GM21360 (cell line): ENCODE measurements around the gene CELF4.

Experiments
- ATAC-seq: cut with Tn5 transposase; IDR thresholded peaks from one replicate; pipeline ENCODE4 v1.9.1; 2021; ENCODE audit warnings: mild to moderate bottlenecking, moderate library complexity; ENCODE audit not compliant: unreplicated experiment

The CELF4 gene

GRCh38 chr18:37247497-37248161 is 318.0 kb downstream of the CELF4 start:
- no peak for ATAC-seq

- no peak for ATAC-seq
Observed at GRCh38 chr18:37246779-37247340, 318.7 kb downstream of the CELF4 start.

GRCh38 chr18:37244618-37245017 is 321.0 kb downstream of the CELF4 start:
- ATAC-seq, result no peak

- ATAC-seq, result no peak
Observed at GRCh38 chr18:37243741-37244140, 321.9 kb downstream of the CELF4 start.

- ATAC-seq, result no peak
Observed at GRCh38 chr18:37242826-37243560, 322.6 kb downstream of the CELF4 start.

GRCh38 chr18:37242091-37242490 is 323.5 kb downstream of the CELF4 start:
- no peak for ATAC-seq

GRCh38 chr18:37238282-37239108 is 327.1 kb downstream of the CELF4 start:
- ATAC-seq, result no peak

- ATAC-seq, result no peak
Observed at GRCh38 chr18:37235583-37235982, 330.0 kb downstream of the CELF4 start.

- ATAC-seq, result no peak
Observed at GRCh38 chr18:37231251-37231650, 334.3 kb downstream of the CELF4 start.

- no peak for ATAC-seq
Observed at GRCh38 chr18:37230768-37231167, 334.8 kb downstream of the CELF4 start.

- ATAC-seq, result no peak
Observed at GRCh38 chr18:37225279-37225678, 340.3 kb downstream of the CELF4 start.

GRCh38 chr18:37222999-37223378 is 342.6 kb downstream of the CELF4 start:
- ATAC-seq, result no peak

- ATAC-seq, result no peak
Observed at GRCh38 chr18:37222354-37222998, 343.1 kb downstream of the CELF4 start.

GRCh38 chr18:37219257-37219656 is 346.3 kb downstream of the CELF4 start:
- ATAC-seq, result no peak

- ATAC-seq, result no peak
Observed at GRCh38 chr18:37218022-37218590, 347.5 kb downstream of the CELF4 start.

GRCh38 chr18:37210781-37211180 is 354.8 kb downstream of the CELF4 start:
- ATAC-seq, result no peak

GRCh38 chr18:37207343-37207742 is 358.3 kb downstream of the CELF4 start:
- no peak for ATAC-seq

GRCh38 chr18:37199741-37200140 is 365.9 kb downstream of the CELF4 start:
- ATAC-seq, result no peak
